Activated CD4-positive, alpha-beta T cell treated with anti-CD3 and anti-CD28 coated beads for 36 hours (primary cell): ENCODE measurements around the gene SSRP1. TPM values are rescaled to one million over a fixed set of nuclear protein-coding genes. Genes with fewer than 3 reads are reported as not detected.
"Not testable (repeated sequence)": the region's sequence is repeated elsewhere in the genome, so short reads cannot be mapped to it uniquely, and the experiment has no call there.

Source experiments
- ATAC-seq: fragments of 200-7000 bp; cut with Tn5 transposase; one replicate; pipeline ENCODE4 v1.10.0; 2021; ENCODE audit warnings: mild to moderate bottlenecking, moderate library complexity
- CTCF ChIA-PET: fragments of 350-600 bp; sonication (Branson Sonifier 250); formaldehyde crosslinking; loops from one replicate; lab custom pipeline; 2021; ENCODE audit warnings: antibody characterized with exemption; lab: Charles Lee
- POLR2A ChIA-PET: fragments of 350-600 bp; sonication (Branson Sonifier 250); formaldehyde crosslinking; loops from one replicate; lab custom pipeline; 2021; ENCODE audit warnings: antibody characterized with exemption, inconsistent platforms; lab: Charles Lee
- DNase-seq: peaks from one replicate; pipeline ENCODE4 v3.0.0-alpha.2; 2020
- H3K27ac Mint-ChIP-seq: one replicate; pipeline ENCODE4 v1.8.0; 2021; ENCODE audit warnings: mixed read lengths
- H3K27me3 Mint-ChIP-seq: one replicate; pipeline ENCODE4 v1.8.0; 2021; ENCODE audit warnings: mixed read lengths
- H3K36me3 Mint-ChIP-seq: one replicate; pipeline ENCODE4 v1.8.0; 2021; ENCODE audit warnings: low read depth, mixed read lengths
- H3K4me1 Mint-ChIP-seq: one replicate; pipeline ENCODE4 v1.8.0; 2021; ENCODE audit warnings: mixed read lengths
- H3K4me3 Mint-ChIP-seq: one replicate; pipeline ENCODE4 v1.8.0; 2021; ENCODE audit warnings: mild to moderate bottlenecking, moderate library complexity, mixed read lengths
- H3K9me3 Mint-ChIP-seq: one replicate; pipeline ENCODE4 v1.8.0; 2021; ENCODE audit warnings: low read depth, mixed read lengths
- intact Hi-C, 2 experiments: fragments of 100-400 bp; cut with DNase I in 1 of 2; cut with micrococcal nuclease in 1 of 2; formaldehyde crosslinking; loops; one replicate each; pipeline versions ENCODE4 v1.14.2 to v1.15.1; 2022 to 2024; cut with DNase I, micrococcal nuclease
- total RNA-seq, 2 experiments: library from RNA; stranded (reverse); gene quantifications; one replicate each; pipeline ENCODE4 v1.2.3, GENCODE V29; 2021

Gene SSRP1
- total RNA-seq, 2 experiments from 2014 or later, result 279 to 296 TPM

- Mint-ChIP-seq H3K36me3 (no peaks in the 10 kb centered on the region), H3K4me3 (no peak overlapping the region), H3K4me1 (peaks cover 5% of the 10 kb centered on the region), H3K27ac (no peak overlapping the region), H3K27me3 (no peaks in the 10 kb centered on the region), H3K9me3 (peaks cover 3% of the 10 kb centered on the region)
- DNase-seq (no peak), ATAC-seq (no peak)
- ChIA-PET POLR2A (interaction anchor here (0.7 kb wide), 1 partner anchor 727 kb away, joined by 3 read pairs; no protein-coding TSS in a partner anchor), CTCF (interaction anchor here (0.7 to 4.1 kb wide), 7 partner anchors 9 to 181 kb away, joined by 3 to 26 read pairs (median 6); partner anchors contain the start of gene P2RX3)
- intact Hi-C loops, result loop anchor here (5.0 to 10.0 kb wide), 4 partner anchors 63 to 1175 kb away; no protein-coding TSS in a partner anchor
Measured at GRCh38 chr11:57347336-57347735, 11.6 kb upstream of the SSRP1 start.

GRCh38 chr11:57345555-57346211, 10.0 kb upstream of the SSRP1 start:
- DNase-seq, result peak; percentile 84
- ChIA-PET CTCF (interaction anchor here (0.6 to 4.1 kb wide), 27 partner anchors 9 to 505 kb away, joined by 3 to 26 read pairs (median 4); partner anchors contain the start of genes CLP1, P2RX3 and UBE2L6), POLR2A (interaction anchor here (0.5 to 1.1 kb wide), 4 partner anchors 10 to 178 kb away, joined by 3 to 4 read pairs (median 4); partner anchors contain the start of gene SSRP1)

GRCh38 chr11:57344826-57345225, 9.1 kb upstream of the SSRP1 start:
- CTCF ChIA-PET, result interaction anchor here (1.2 to 4.1 kb wide), 4 partner anchors 18 to 297 kb away, joined by 4 to 26 read pairs (median 20); no protein-coding TSS in a partner anchor
- no peak for DNase-seq
- H3K4me1 Mint-ChIP-seq, result peaks cover 3% of the 10 kb centered on the region
- H3K9me3 Mint-ChIP-seq, result no peaks in the 10 kb centered on the region
- POLR2A ChIA-PET, result no interaction called here
- H3K27me3 Mint-ChIP-seq, result no peaks in the 10 kb centered on the region
- H3K36me3 Mint-ChIP-seq, result no peaks in the 10 kb centered on the region
- no peak overlapping the region for H3K4me3 Mint-ChIP-seq
- no peak overlapping the region for H3K27ac Mint-ChIP-seq
- ATAC-seq, result no peak
- intact Hi-C loops, result loop anchor here (1.0 to 10.0 kb wide), 12 partner anchors 60 to 1177 kb away; no protein-coding TSS in a partner anchor

More at GRCh38 chr11:57345555-57346211, 10.0 kb upstream of the SSRP1 start:
- peak overlapping the region; percentile 52 for H3K27ac Mint-ChIP-seq
- H3K36me3 Mint-ChIP-seq, result no peaks in the 10 kb centered on the region
- peak; percentile 87 for ATAC-seq
- no peaks in the 10 kb centered on the region for H3K27me3 Mint-ChIP-seq
- peaks cover 5% of the 10 kb centered on the region for H3K4me1 Mint-ChIP-seq
- H3K9me3 Mint-ChIP-seq, result no peaks in the 10 kb centered on the region
- intact Hi-C loops, result loop anchor here (1.0 to 10.0 kb wide), 12 partner anchors 61 to 1177 kb away; no protein-coding TSS in a partner anchor
- H3K4me3 Mint-ChIP-seq, result no peak overlapping the region

GRCh38 chr11:57343825-57344224, 8.1 kb upstream of the SSRP1 start:
- DNase-seq, result no peak
- no peaks in the 10 kb centered on the region for H3K36me3 Mint-ChIP-seq
- no peaks in the 10 kb centered on the region for H3K9me3 Mint-ChIP-seq
- CTCF ChIA-PET, result interaction anchor here (1.2 to 2.4 kb wide), 3 partner anchors 18 to 298 kb away, joined by 3 to 22 read pairs (median 7); no protein-coding TSS in a partner anchor
- POLR2A ChIA-PET, result no interaction called here
- H3K4me3 Mint-ChIP-seq, result no peak overlapping the region
- no peaks in the 10 kb centered on the region for H3K27me3 Mint-ChIP-seq
- ATAC-seq, result no peak
- H3K27ac Mint-ChIP-seq, result no peak overlapping the region
- intact Hi-C loops, result loop anchor here (2.0 to 10.0 kb wide), 5 partner anchors 59 to 499 kb away; no protein-coding TSS in a partner anchor
- H3K4me1 Mint-ChIP-seq, result peaks cover 2% of the 10 kb centered on the region

- DNase-seq (no peak), ATAC-seq (no peak)
- ChIA-PET CTCF (interaction anchor here (0.6 to 2.0 kb wide), 5 partner anchors 10 to 150 kb away, joined by 3 to 7 read pairs (median 3); no protein-coding TSS in a partner anchor), POLR2A (no interaction called here)
- intact Hi-C loops, result loop anchor here in 1 of 2 experiments (10.0 kb wide), 2 partner anchors 58 to 498 kb away; no protein-coding TSS in a partner anchor
- H3K27ac Mint-ChIP-seq, result no peak overlapping the region
- H3K36me3 Mint-ChIP-seq, result no peaks in the 10 kb centered on the region
- no peak overlapping the region for H3K4me3 Mint-ChIP-seq
- H3K4me1 Mint-ChIP-seq, result peaks cover 2% of the 10 kb centered on the region
- no peaks in the 10 kb centered on the region for H3K27me3 Mint-ChIP-seq
- H3K9me3 Mint-ChIP-seq, result no peaks in the 10 kb centered on the region
Measured at GRCh38 chr11:57342702-57343101, 7.0 kb upstream of the SSRP1 start.

- no peaks in the 10 kb centered on the region for H3K27me3 Mint-ChIP-seq
- intact Hi-C loops, result loop anchor here in 1 of 2 experiments (10.0 kb wide), 2 partner anchors 57 to 497 kb away; no protein-coding TSS in a partner anchor
- CTCF ChIA-PET, result interaction anchor here (1.3 to 1.4 kb wide), 2 partner anchors 142 to 186 kb away, joined by 3 to 5 read pairs; no protein-coding TSS in a partner anchor
Measured at GRCh38 chr11:57341250-57341808, 5.6 kb upstream of the SSRP1 start.

GRCh38 chr11:57340039-57340615, 4.4 kb upstream of the SSRP1 start:
- POLR2A ChIA-PET, result no interaction called here
- CTCF ChIA-PET, result no interaction called here
- ATAC-seq, result no peak
- intact Hi-C loops, result loop anchor here in 1 of 2 experiments (10.0 kb wide), 2 partner anchors 55 to 495 kb away; no protein-coding TSS in a partner anchor
- Mint-ChIP-seq H3K36me3 (no peaks in the 10 kb centered on the region), H3K4me3 (no peak overlapping the region), H3K27me3 (no peaks in the 10 kb centered on the region), H3K4me1 (peaks cover 10% of the 10 kb centered on the region), H3K27ac (no peak overlapping the region), H3K9me3 (no peaks in the 10 kb centered on the region)
- peak; percentile 45 for DNase-seq

More at GRCh38 chr11:57341250-57341808, 5.6 kb upstream of the SSRP1 start:
- no peaks in the 10 kb centered on the region for H3K9me3 Mint-ChIP-seq
- POLR2A ChIA-PET, result no interaction called here
- no peak overlapping the region for H3K27ac Mint-ChIP-seq
- no peak overlapping the region for H3K4me3 Mint-ChIP-seq
- peaks cover 6% of the 10 kb centered on the region for H3K4me1 Mint-ChIP-seq
- no peaks in the 10 kb centered on the region for H3K36me3 Mint-ChIP-seq
- DNase-seq, result no peak
- no peak for ATAC-seq

- Mint-ChIP-seq H3K4me1 (peaks cover 17% of the 10 kb centered on the region), H3K4me3 (no peak overlapping the region), H3K36me3 (peaks cover 8% of the 10 kb centered on the region), H3K27me3 (no peaks in the 10 kb centered on the region), H3K27ac (no peak overlapping the region), H3K9me3 (no peaks in the 10 kb centered on the region)
- POLR2A ChIA-PET, result no interaction called here
- no peak for DNase-seq
- ATAC-seq, result no peak
- intact Hi-C loops, result loop anchor here in 1 of 2 experiments (5.0 to 10.0 kb wide), 3 partner anchors 328 to 1235 kb away; partner anchors contain the start of genes LPXN, SELENOH, ZDHHC5 and ZFP91
- CTCF ChIA-PET, result no interaction called here
Measured at GRCh38 chr11:57339328-57339727, 3.6 kb upstream of the SSRP1 start.

GRCh38 chr11:57338142-57338541, 2.5 kb upstream of the SSRP1 start, which contains the start of gene P2RX3:
TSS of gene P2RX3 (plus strand) at chr11:57338352. CDS start at chr11:57338551, 199 bp downstream.
- H3K9me3 Mint-ChIP-seq, result no peaks in the 10 kb centered on the region
- H3K4me3 Mint-ChIP-seq, result no peak within 1 kb of the TSS
- intact Hi-C loops, result loop anchor here in 1 of 2 experiments (5.0 to 10.0 kb wide), 3 partner anchors 329 to 1237 kb away; partner anchors contain the start of genes LPXN, SELENOH, ZDHHC5 and ZFP91
- H3K27ac Mint-ChIP-seq, result no peak within 1 kb of the TSS
- H3K27me3 Mint-ChIP-seq, result no peaks in the 10 kb centered on the region
- DNase-seq (no peak), ATAC-seq (no peak)
- CTCF ChIA-PET, result interaction anchor here (0.8 to 3.2 kb wide), 7 partner anchors 8 to 156 kb away, joined by 3 to 12 read pairs (median 4); no protein-coding TSS in a partner anchor
- POLR2A ChIA-PET, result interaction anchor here (1.4 kb wide), 1 partner anchor 14 kb away, joined by 4 read pairs; no protein-coding TSS in a partner anchor
- peaks cover 28% of the 10 kb centered on the region for H3K4me1 Mint-ChIP-seq
- peaks cover 19% of the 10 kb centered on the region for H3K36me3 Mint-ChIP-seq

GRCh38 chr11:57336856-57337255, 1.2 kb upstream of the SSRP1 start:
- CTCF ChIA-PET, result interaction anchor here (0.6 to 3.2 kb wide), 7 partner anchors 9 to 208 kb away, joined by 3 to 12 read pairs (median 4); partner anchors contain the start of gene TNKS1BP1
- not testable (repeated sequence) for H3K27me3 Mint-ChIP-seq, DNase-seq, ATAC-seq, H3K9me3 Mint-ChIP-seq
- peak overlapping the region; percentile 100 for H3K27ac Mint-ChIP-seq
- peaks cover 32% of the 10 kb centered on the region for H3K36me3 Mint-ChIP-seq
- intact Hi-C loops, result loop anchor here in 1 of 2 experiments (5.0 to 10.0 kb wide), 3 partner anchors 330 to 1238 kb away; partner anchors contain the start of genes LPXN, SELENOH, ZDHHC5 and ZFP91
- H3K4me1 Mint-ChIP-seq, result peaks cover 35% of the 10 kb centered on the region
- H3K4me3 Mint-ChIP-seq, result peak overlapping the region; percentile 97
- POLR2A ChIA-PET, result interaction anchor here (1.4 to 1.6 kb wide), 2 partner anchors 9 to 13 kb away, joined by 4 read pairs; no protein-coding TSS in a partner anchor
